GM12892 (cell line): ENCODE measurements around the gene GDI2.

Experiments
- DNase-seq: peaks from one replicate; pipeline ENCODE4 v3.0.0; 2011; ENCODE audit not compliant: insufficient read length
- FAIRE-seq: peaks from 2 replicates; lab custom pipeline; 2011; peaks lifted over from hg19 to GRCh38; lab: Jason Lieb, UNC
- POLR2A ChIP-seq: IDR thresholded peaks from 2 replicates; pipeline ENCODE4 v1.6.1; 2011; ENCODE audit warnings: low read depth, low read length, control low read depth
- POLR2AphosphoS5 ChIP-seq: IDR thresholded peaks from 2 replicates; pipeline ENCODE4 v1.6.1; 2011; ENCODE audit warnings: low read depth, low read length, control low read depth
- TAF1 ChIP-seq: IDR thresholded peaks from 2 replicates; pipeline ENCODE4 v1.6.1; 2011; ENCODE audit warnings: low read depth, mild to moderate bottlenecking, control low read depth, low read length, borderline replicate concordance

Gene GDI2

GRCh38 chr10:5776136-5776880, 36.9 kb downstream of the GDI2 start:
- TF ChIP-seq TAF1 (no peak), POLR2AphosphoS5 (no peak), POLR2A (no peak)
- DNase-seq: no peak
- FAIRE-seq: no peak

GRCh38 chr10:5775685-5776084, 37.5 kb downstream of the GDI2 start:
- FAIRE-seq: no peak
- DNase-seq: no peak
- TF ChIP-seq TAF1 (no peak), POLR2A (no peak), POLR2AphosphoS5 (no peak)

- FAIRE-seq: no peak
- no peak for DNase-seq
- TF ChIP-seq POLR2A (no peak), POLR2AphosphoS5 (no peak), TAF1 (no peak)
These were observed 38.1 kb downstream of the GDI2 start for GRCh38 chr10:5774987-5775620.

- TF ChIP-seq POLR2A (no peak), TAF1 (no peak), POLR2AphosphoS5 (no peak)
- FAIRE-seq: no peak
- DNase-seq: no peak
These were observed 47.0 kb downstream of the GDI2 start for GRCh38 chr10:5766189-5766588.

GRCh38 chr10:5765617-5766016, 47.6 kb downstream of the GDI2 start:
- FAIRE-seq (no peak), DNase-seq (no peak)
- TF ChIP-seq POLR2AphosphoS5: no peak

GRCh38 chr10:5764422-5765297, 48.6 kb downstream of the GDI2 start:
- FAIRE-seq: no peak
- no peak for DNase-seq
- no peak for TF ChIP-seq POLR2A
- TF ChIP-seq POLR2AphosphoS5: no peak
- TF ChIP-seq TAF1: no peak

- FAIRE-seq: no peak
- no peak for DNase-seq
- no peak for TF ChIP-seq POLR2A
- no peak for TF ChIP-seq TAF1
- TF ChIP-seq POLR2AphosphoS5: no peak
These were observed 50.7 kb downstream of the GDI2 start for GRCh38 chr10:5762531-5762930.

- DNase-seq (no peak), FAIRE-seq (no peak)
- TF ChIP-seq POLR2AphosphoS5 (no peak), TAF1 (no peak), POLR2A (no peak)
These were observed 52.0 kb downstream of the GDI2 start for GRCh38 chr10:5761220-5761619.

- TF ChIP-seq POLR2AphosphoS5 (no peak), TAF1 (no peak)
- FAIRE-seq (no peak), DNase-seq (no peak)
These were observed 52.7 kb downstream of the GDI2 start for GRCh38 chr10:5760515-5760914.

GRCh38 chr10:5758927-5759326, 54.3 kb downstream of the GDI2 start:
- DNase-seq (no peak), FAIRE-seq (peak; percentile 14)
- TF ChIP-seq POLR2A: no peak
- no peak for TF ChIP-seq POLR2AphosphoS5
- no peak for TF ChIP-seq TAF1

- FAIRE-seq (no peak), DNase-seq (no peak)
- TF ChIP-seq POLR2A (no peak), TAF1 (no peak), POLR2AphosphoS5 (no peak)
These were observed 55.3 kb downstream of the GDI2 start for GRCh38 chr10:5757766-5758517.
